HG03045 (cell line): Measurements from ENCODE around the gene FKRP.
"Not testable (repeated sequence)": the region's sequence is repeated elsewhere in the genome, so short reads cannot be mapped to it uniquely, and the experiment has no call there.

ENCODE experiments used
- ATAC-seq: cut with Tn5 transposase; IDR thresholded peaks from one replicate; pipeline ENCODE4 v1.9.1; 2021; ENCODE audit warnings: mild to moderate bottlenecking, moderate library complexity; ENCODE audit not compliant: unreplicated experiment

FKRP gene

GRCh38 chr19:46784262-46785053, 38.6 kb downstream of the FKRP start:
- peak; percentile 36 for ATAC-seq

- ATAC-seq: no peak
Observed at GRCh38 chr19:46785054-46785979, 39.5 kb downstream of the FKRP start.

GRCh38 chr19:46785980-46786235, 40.1 kb downstream of the FKRP start:
- no peak for ATAC-seq

GRCh38 chr19:46786236-46787039, 40.6 kb downstream of the FKRP start:
- ATAC-seq: peak; percentile 30

- ATAC-seq: no peak
Observed at GRCh38 chr19:46787040-46787330, 41.1 kb downstream of the FKRP start.

GRCh38 chr19:46787331-46788261, 41.7 kb downstream of the FKRP start:
- no peak for ATAC-seq

- ATAC-seq: peak; percentile 60
Observed at GRCh38 chr19:46788262-46788967, 42.6 kb downstream of the FKRP start, which contains the start of gene SLC1A5. Gene SLC1A5, minus strand, starts transcription at chr19:46788594. Its CDS starts 629 bp downstream, at chr19:46787965.

GRCh38 chr19:46788968-46789338, 43.1 kb downstream of the FKRP start:
- no peak for ATAC-seq

- ATAC-seq: no peak
Observed at GRCh38 chr19:46789371-46789770, 43.5 kb downstream of the FKRP start.

- no peak for ATAC-seq
Observed at GRCh38 chr19:46791944-46792343, 46.1 kb downstream of the FKRP start.

- no peak for ATAC-seq
Observed at GRCh38 chr19:46797881-46798280, 52.0 kb downstream of the FKRP start.

- no peak for ATAC-seq
Observed at GRCh38 chr19:46798713-46799112, 52.9 kb downstream of the FKRP start.

- no peak for ATAC-seq
Observed at GRCh38 chr19:46802152-46802551, 56.3 kb downstream of the FKRP start.

GRCh38 chr19:46803555-46803954, 57.7 kb downstream of the FKRP start:
- no peak for ATAC-seq

GRCh38 chr19:46804432-46804831, 58.6 kb downstream of the FKRP start:
- ATAC-seq: not testable (repeated sequence)

- no peak for ATAC-seq
Observed at GRCh38 chr19:46806656-46807055, 60.8 kb downstream of the FKRP start.
